SK-N-SH (cell line): ENCODE data around the gene APOBEC3H. TPM values are rescaled to one million over a fixed set of nuclear protein-coding genes. Genes with fewer than 3 reads are reported as not detected.

ENCODE experiments used
- CTCF ChIA-PET: fragments of 300-600, 350-600 bp; formaldehyde crosslinking; extraction: SDS; loops from one replicate; lab custom pipeline; 2021; lab: Yijun Ruan, JAX
- POLR2A ChIA-PET: fragments of 350-600 bp; sonication (Branson Sonifier 250); formaldehyde crosslinking; extraction: SDS; loops from one replicate; lab custom pipeline; 2020; ENCODE audit warnings: antibody characterized with exemption, inconsistent platforms; lab: Yijun Ruan, JAX
- DNase-seq: peaks from one replicate; pipeline ENCODE4 v3.0.0; 2012
- H2AFZ ChIP-seq: fragments of 200-600 bp; sonication (generic); 2 replicates; pipeline ENCODE4 v1.8.1; 2016; ENCODE audit warnings: antibody characterized with exemption, mild to moderate bottlenecking, low read depth
- H3F3A ChIP-seq: fragments of 200-600 bp; sonication (generic); replicated peaks from 2 replicates; pipeline ENCODE3; 2016; ENCODE audit warnings: antibody characterized with exemption, mild to moderate bottlenecking; ENCODE audit not compliant: insufficient read depth
- H3K27ac ChIP-seq, 2 experiments: fragments of 200-500 bp in 1 of 2; fragments of 200-600 bp in 1 of 2; sonication (Bioruptor generic) in 1 of 2; sonication (generic), shearing (Covaris generic) in 1 of 2; 2 replicates each; pipeline versions ENCODE4 v1.5.1 to v1.6.1; 2014 to 2016; ENCODE audit warnings: low read depth in 2 of 2, inconsistent platforms in 1 of 2, low read length in 1 of 2, mild to moderate bottlenecking in 1 of 2, mixed read lengths in 1 of 2
- H3K27me3 ChIP-seq: fragments of 200-600 bp; sonication (generic), shearing (Covaris generic); 2 replicates; pipeline ENCODE4 v1.6.1; 2016; ENCODE audit warnings: mixed run types; ENCODE audit not compliant: insufficient read depth
- H3K36me3 ChIP-seq, 2 experiments: fragments of 200-500 bp in 1 of 2; fragments of 200-600 bp in 1 of 2; sonication (Bioruptor generic) in 1 of 2; sonication (generic) in 1 of 2; replicated peaks in 1 of 2; 2 replicates each; pipeline versions ENCODE3 to v1.5.1; 2014 to 2016; ENCODE audit warnings: low read length in 1 of 2, mild to moderate bottlenecking in 1 of 2; ENCODE audit not compliant: insufficient read depth in 2 of 2, control insufficient read depth in 1 of 2
- H3K4me1 ChIP-seq, 2 experiments: fragments of 200-500 bp in 1 of 2; fragments of 200-600 bp in 1 of 2; sonication (Bioruptor generic) in 1 of 2; sonication (generic), shearing (Covaris generic) in 1 of 2; 2 replicates each; pipeline versions ENCODE4 v1.5.1 to v1.6.1; 2014 to 2016; ENCODE audit warnings: low read depth in 1 of 2, low read length in 1 of 2, mixed run types in 1 of 2; ENCODE audit not compliant: insufficient read depth in 2 of 2, control insufficient read depth in 1 of 2
- H3K4me2 ChIP-seq: fragments of 200-600 bp; sonication (generic), shearing (Covaris generic); 2 replicates; pipeline ENCODE4 v1.6.1; 2017; ENCODE audit warnings: mixed run types
- H3K4me3 ChIP-seq, 2 experiments: fragments of 200-500 bp in 1 of 2; fragments of 200-600 bp in 1 of 2; sonication (Bioruptor generic) in 1 of 2; sonication (generic), shearing (Covaris generic) in 1 of 2; 2 replicates each; pipeline versions ENCODE4 v1.5.1 to v1.8.1; 2014 to 2016; ENCODE audit warnings: low read depth in 2 of 2, inconsistent platforms in 1 of 2, low read length in 1 of 2, mild to moderate bottlenecking in 1 of 2, mixed read lengths in 1 of 2, moderate library complexity in 1 of 2
- H3K79me2 ChIP-seq: fragments of 200-600 bp; sonication (generic); 2 replicates; pipeline ENCODE4 v1.8.1; 2017; ENCODE audit warnings: mild to moderate bottlenecking; ENCODE audit not compliant: insufficient read depth
- H3K9ac ChIP-seq: fragments of 200-600 bp; sonication (generic); 2 replicates; pipeline ENCODE4 v1.6.1; 2017; ENCODE audit warnings: mixed run types
- H3K9me2 ChIP-seq: fragments of 200-600 bp; sonication (generic); 2 replicates; pipeline ENCODE4 v1.6.1; 2017; ENCODE audit warnings: mixed run types
- H3K9me3 ChIP-seq: fragments of 200-600 bp; sonication (generic); 2 replicates; pipeline ENCODE4 v1.6.1; 2017; ENCODE audit warnings: mixed run types, mild to moderate bottlenecking, moderate library complexity
- H4K20me1 ChIP-seq: fragments of 200-600 bp; sonication (generic); 2 replicates; pipeline ENCODE4 v1.6.1; 2017; ENCODE audit warnings: mild to moderate bottlenecking, mixed run types; ENCODE audit not compliant: insufficient read depth
- CHD2 ChIP-seq: fragments of 150-350 bp; IDR thresholded peaks from 2 replicates; pipeline ENCODE4 v1.6.1; 2018; ENCODE audit warnings: low read length; ENCODE audit not compliant: partially characterized antibody
- ELF1 ChIP-seq: IDR thresholded peaks from 2 replicates; pipeline ENCODE4 v1.4.0; 2012
- EP300 ChIP-seq, 2 experiments: IDR thresholded peaks; 2 replicates each; pipeline versions ENCODE4 v1.4.0 to v1.6.1; 2012; ENCODE audit warnings: borderline replicate concordance in 1 of 2, low read depth in 1 of 2, low read length in 1 of 2
- FOSL2 ChIP-seq: IDR thresholded peaks from 2 replicates; pipeline ENCODE4 v1.4.0; 2012; ENCODE audit warnings: low read depth, mild to moderate bottlenecking, moderate library complexity, borderline replicate concordance
- FOXJ3 ChIP-seq: sonication (generic); formaldehyde crosslinking; IDR thresholded peaks from 2 replicates; pipeline ENCODE4 v1.5.1; 2020; ENCODE audit warnings: mild to moderate bottlenecking, missing genetic modification reagents
- FOXM1 ChIP-seq: IDR thresholded peaks from 2 replicates; pipeline ENCODE4 v1.4.0; 2012; ENCODE audit warnings: low read depth, mild to moderate bottlenecking
- MEF2A ChIP-seq: IDR thresholded peaks from 2 replicates; pipeline ENCODE4 v1.4.0; 2012; ENCODE audit warnings: low read depth, borderline replicate concordance
- NRF1 ChIP-seq: IDR thresholded peaks from 2 replicates; pipeline ENCODE4 v1.6.1; 2012; ENCODE audit warnings: low read depth, mild to moderate bottlenecking, low read length
- POLR2AphosphoS5 ChIP-seq: IDR thresholded peaks from 2 replicates; pipeline ENCODE4 v1.6.1; 2012; ENCODE audit warnings: low read depth, low read length
- RAD21 ChIP-seq: IDR thresholded peaks from 2 replicates; pipeline ENCODE4 v1.6.1; 2012; ENCODE audit warnings: mild to moderate bottlenecking, low read length
- RCOR1 ChIP-seq: fragments of 150-350 bp; IDR thresholded peaks from 2 replicates; pipeline ENCODE4 v1.6.1; 2017; ENCODE audit warnings: antibody characterized with exemption, low read length
- RFX5 ChIP-seq: IDR thresholded peaks from 2 replicates; pipeline ENCODE4 v1.6.1; 2012; ENCODE audit warnings: mild to moderate bottlenecking, improper control_type of control experiment, low read length
- SIN3A ChIP-seq: IDR thresholded peaks from 2 replicates; pipeline ENCODE4 v1.6.1; 2012; ENCODE audit warnings: low read depth, mild to moderate bottlenecking, low read length, moderate library complexity, borderline replicate concordance
- SMC3 ChIP-seq: IDR thresholded peaks from 2 replicates; pipeline ENCODE4 v1.6.1; 2012; ENCODE audit warnings: low read depth, low read length, improper control_type of control experiment
- WGBS: methylation state at CpG from one replicate; pipeline ENCODE4 v1.1.6; 2017; ENCODE audit warnings: low lambda C conversion rate; 5-methylcytosine and 5-hydroxymethylcytosine counted together
- polyA plus RNA-seq, 3 experiments: library from polyadenylated mRNA; depleted of rRNA; stranded (reverse); fragments of >200 nt; gene quantifications; 2 replicates each; pipeline ENCODE4 v1.2.3, GENCODE V29; 2012
- TF ChIP-seq, protein P1 (sequence below): IDR thresholded peaks from 2 replicates; pipeline ENCODE4; 2012
- TF ChIP-seq, protein P2 (sequence below): fragments of 200-600 bp; sonication (generic); IDR thresholded peaks from 2 replicates; pipeline ENCODE4 v1.6.1; 2017; ENCODE audit warnings: antibody characterized with exemption, mild to moderate bottlenecking, moderate library complexity
- TF ChIP-seq, protein P3 (sequence below): IDR thresholded peaks from 2 replicates; pipeline ENCODE4 v1.6.1; 2012; ENCODE audit warnings: mild to moderate bottlenecking, low read depth, low read length, moderate library complexity

Gene APOBEC3H
- polyA plus RNA-seq, 1 of the 3 experiments (the other 2 are of a cell fraction) = 0.18 TPM

DNA sequence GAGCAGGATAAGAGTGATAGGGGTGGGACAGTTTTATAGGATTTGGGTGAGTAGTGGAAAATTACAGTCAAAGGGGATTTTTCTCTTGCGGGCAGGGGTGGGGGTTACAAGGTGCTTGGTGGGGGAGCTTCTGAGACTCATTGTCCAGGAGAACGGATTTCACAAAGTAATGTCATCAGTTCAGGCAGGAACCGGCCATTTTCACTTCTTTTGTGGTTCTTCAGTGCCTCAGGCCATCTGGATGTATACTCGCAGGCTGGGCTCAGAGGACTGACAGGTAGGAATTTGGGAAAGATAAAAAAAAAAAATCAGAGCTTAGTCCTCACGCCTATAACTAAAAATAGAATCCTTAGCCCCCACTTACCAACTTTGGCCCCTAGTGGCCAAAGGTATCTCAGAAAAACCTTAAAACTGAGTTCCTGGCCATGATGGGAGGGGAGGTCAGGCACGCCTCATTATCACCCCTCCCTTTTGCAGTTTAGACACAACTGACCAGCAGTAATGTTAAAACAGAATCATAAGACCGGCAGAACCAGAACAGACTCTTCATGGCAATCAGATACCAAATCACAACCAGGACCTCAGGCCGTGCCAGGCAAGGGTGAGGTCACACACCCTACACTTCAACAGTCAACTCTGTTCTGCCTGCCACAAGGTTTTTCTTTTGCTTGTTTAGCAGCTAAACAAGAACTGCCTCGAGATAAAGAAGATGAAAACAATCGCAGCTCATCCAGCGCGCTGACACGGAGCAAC is 28.8 kb upstream of the APOBEC3H start:
- Histone ChIP-seq H3K36me3 (no peaks in the 10 kb centered on the region), H3K4me2 (no peak overlapping the region), H3K9ac (no peak overlapping the region), H3K9me3 (no peaks in the 10 kb centered on the region), H4K20me1 (no peaks in the 10 kb centered on the region), H2AFZ (no peak overlapping the region), H3K27ac (no peak overlapping the region), H3K4me1 (no peaks in the 10 kb centered on the region), H3K9me2 (no peaks in the 10 kb centered on the region), H3K79me2 (no peaks in the 10 kb centered on the region), H3K27me3 (no peaks in the 10 kb centered on the region), H3K4me3 (no peak overlapping the region), H3F3A (no peaks in the 10 kb centered on the region)
- DNase-seq = no peak
- WGBS = 78% methylated on average over 10 of the region's 13 CpGs
- TF ChIP-seq MEF2A (no peak), EP300 (IDR thresholded peaks at IDR 0.05; ENCODE audit: borderline replicate concordance in 1 of 2, low read depth in 1 of 2, low read length in 1 of 2) (no peak), RCOR1 (no peak), RFX5 (no peak), ELF1 (no peak), SIN3A (no peak), FOXM1 (no peak), FOXJ3 (CRISPR knock-in tag) (no peak), RAD21 (no peak), FOSL2 (no peak), POLR2AphosphoS5 (no peak), CHD2 (no peak), NRF1 (no peak), SMC3 (no peak)
- TF ChIP-seq, protein P1, sequence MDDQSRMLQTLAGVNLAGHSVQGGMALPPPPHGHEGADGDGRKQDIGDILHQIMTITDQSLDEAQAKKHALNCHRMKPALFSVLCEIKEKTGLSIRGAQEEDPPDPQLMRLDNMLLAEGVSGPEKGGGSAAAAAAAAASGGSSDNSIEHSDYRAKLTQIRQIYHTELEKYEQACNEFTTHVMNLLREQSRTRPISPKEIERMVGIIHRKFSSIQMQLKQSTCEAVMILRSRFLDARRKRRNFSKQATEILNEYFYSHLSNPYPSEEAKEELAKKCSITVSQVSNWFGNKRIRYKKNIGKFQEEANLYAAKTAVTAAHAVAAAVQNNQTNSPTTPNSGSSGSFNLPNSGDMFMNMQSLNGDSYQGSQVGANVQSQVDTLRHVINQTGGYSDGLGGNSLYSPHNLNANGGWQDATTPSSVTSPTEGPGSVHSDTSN = no peak
- TF ChIP-seq, protein P2, sequence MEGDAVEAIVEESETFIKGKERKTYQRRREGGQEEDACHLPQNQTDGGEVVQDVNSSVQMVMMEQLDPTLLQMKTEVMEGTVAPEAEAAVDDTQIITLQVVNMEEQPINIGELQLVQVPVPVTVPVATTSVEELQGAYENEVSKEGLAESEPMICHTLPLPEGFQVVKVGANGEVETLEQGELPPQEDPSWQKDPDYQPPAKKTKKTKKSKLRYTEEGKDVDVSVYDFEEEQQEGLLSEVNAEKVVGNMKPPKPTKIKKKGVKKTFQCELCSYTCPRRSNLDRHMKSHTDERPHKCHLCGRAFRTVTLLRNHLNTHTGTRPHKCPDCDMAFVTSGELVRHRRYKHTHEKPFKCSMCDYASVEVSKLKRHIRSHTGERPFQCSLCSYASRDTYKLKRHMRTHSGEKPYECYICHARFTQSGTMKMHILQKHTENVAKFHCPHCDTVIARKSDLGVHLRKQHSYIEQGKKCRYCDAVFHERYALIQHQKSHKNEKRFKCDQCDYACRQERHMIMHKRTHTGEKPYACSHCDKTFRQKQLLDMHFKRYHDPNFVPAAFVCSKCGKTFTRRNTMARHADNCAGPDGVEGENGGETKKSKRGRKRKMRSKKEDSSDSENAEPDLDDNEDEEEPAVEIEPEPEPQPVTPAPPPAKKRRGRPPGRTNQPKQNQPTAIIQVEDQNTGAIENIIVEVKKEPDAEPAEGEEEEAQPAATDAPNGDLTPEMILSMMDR = no peak
- TF ChIP-seq, protein P3, sequence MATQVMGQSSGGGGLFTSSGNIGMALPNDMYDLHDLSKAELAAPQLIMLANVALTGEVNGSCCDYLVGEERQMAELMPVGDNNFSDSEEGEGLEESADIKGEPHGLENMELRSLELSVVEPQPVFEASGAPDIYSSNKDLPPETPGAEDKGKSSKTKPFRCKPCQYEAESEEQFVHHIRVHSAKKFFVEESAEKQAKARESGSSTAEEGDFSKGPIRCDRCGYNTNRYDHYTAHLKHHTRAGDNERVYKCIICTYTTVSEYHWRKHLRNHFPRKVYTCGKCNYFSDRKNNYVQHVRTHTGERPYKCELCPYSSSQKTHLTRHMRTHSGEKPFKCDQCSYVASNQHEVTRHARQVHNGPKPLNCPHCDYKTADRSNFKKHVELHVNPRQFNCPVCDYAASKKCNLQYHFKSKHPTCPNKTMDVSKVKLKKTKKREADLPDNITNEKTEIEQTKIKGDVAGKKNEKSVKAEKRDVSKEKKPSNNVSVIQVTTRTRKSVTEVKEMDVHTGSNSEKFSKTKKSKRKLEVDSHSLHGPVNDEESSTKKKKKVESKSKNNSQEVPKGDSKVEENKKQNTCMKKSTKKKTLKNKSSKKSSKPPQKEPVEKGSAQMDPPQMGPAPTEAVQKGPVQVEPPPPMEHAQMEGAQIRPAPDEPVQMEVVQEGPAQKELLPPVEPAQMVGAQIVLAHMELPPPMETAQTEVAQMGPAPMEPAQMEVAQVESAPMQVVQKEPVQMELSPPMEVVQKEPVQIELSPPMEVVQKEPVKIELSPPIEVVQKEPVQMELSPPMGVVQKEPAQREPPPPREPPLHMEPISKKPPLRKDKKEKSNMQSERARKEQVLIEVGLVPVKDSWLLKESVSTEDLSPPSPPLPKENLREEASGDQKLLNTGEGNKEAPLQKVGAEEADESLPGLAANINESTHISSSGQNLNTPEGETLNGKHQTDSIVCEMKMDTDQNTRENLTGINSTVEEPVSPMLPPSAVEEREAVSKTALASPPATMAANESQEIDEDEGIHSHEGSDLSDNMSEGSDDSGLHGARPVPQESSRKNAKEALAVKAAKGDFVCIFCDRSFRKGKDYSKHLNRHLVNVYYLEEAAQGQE = no peak
- TF ChIP-seq, all 33 proteins: peak for 0
- ChIA-PET CTCF (no interaction called here), POLR2A (no interaction called here)
